ENCODE measurements around the gene ATP1A1. TPM values are rescaled to one million over a fixed set of nuclear protein-coding genes. Genes with fewer than 3 reads are reported as not detected.

The ATP1A1 gene
- total RNA-seq, 1 experiment from 2014 or later = 181 TPM

GRCh38 chr1:116324411-116324810 lies 48.6 kb upstream of the ATP1A1 start:
- no peak overlapping the region for H2AFZ ChIP-seq (ENCODE audit: low read length)
- no peaks in the 10 kb centered on the region for H3K9me3 ChIP-seq (ENCODE audit: low read length)
- H3K36me3 ChIP-seq (ENCODE audit: low read depth, low read length) = no peaks in the 10 kb centered on the region
- no peaks in the 10 kb centered on the region for H3F3A ChIP-seq (ENCODE audit: low read length, unreplicated experiment)
- ChIA-PET POLR2A (ENCODE audit: unreplicated experiment) (no interaction called here), CTCF (no interaction called here)
- peaks cover 5% of the 10 kb centered on the region for H3K4me1 ChIP-seq (ENCODE audit: insufficient read depth, low read length)
- H3K9ac ChIP-seq (ENCODE audit: low read length) = no peak overlapping the region
- intact Hi-C loops (cut with micrococcal nuclease) = no loop called here
- H3K27me3 ChIP-seq (ENCODE audit: low read length) = no peaks in the 10 kb centered on the region
- H3K4me2 ChIP-seq (ENCODE audit: low read length) = no peak overlapping the region
- ATAC-seq (no peak), DNase-seq (no peak)
- no TSS peak for BruUV-seq (replicated peaks)
- no peaks in the 10 kb centered on the region for H4K20me1 ChIP-seq (ENCODE audit: low read length)
- no peaks in the 10 kb centered on the region for H3K79me2 ChIP-seq (ENCODE audit: low read length)
- no peak for TF ChIP-seq CTCF (conservative IDR thresholded peaks at IDR 0.05; ENCODE audit: low read depth, low read length)
- H3K27ac ChIP-seq (ENCODE audit: low read length) = no peak overlapping the region
- H3K4me3 ChIP-seq (ENCODE audit: low read length) = no peak overlapping the region
- H3K9me2 ChIP-seq (replicated peaks; ENCODE audit: low read length) = no peaks in the 10 kb centered on the region; the same call in 1 of the 2 replicates

- Histone ChIP-seq H3K9ac (ENCODE audit: low read length) (no peak overlapping the region), H2AFZ (ENCODE audit: low read length) (no peak overlapping the region), H3F3A (ENCODE audit: low read length, unreplicated experiment) (no peaks in the 10 kb centered on the region), H3K36me3 (ENCODE audit: low read depth, low read length) (no peaks in the 10 kb centered on the region), H3K27me3 (ENCODE audit: low read length) (no peaks in the 10 kb centered on the region), H3K9me2 (replicated peaks; ENCODE audit: low read length) (no peaks in the 10 kb centered on the region; the same call in 1 of the 2 replicates), H3K4me3 (ENCODE audit: low read length) (no peak overlapping the region), H4K20me1 (ENCODE audit: low read length) (no peaks in the 10 kb centered on the region), H3K4me1 (ENCODE audit: insufficient read depth, low read length) (peaks cover 12% of the 10 kb centered on the region), H3K9me3 (ENCODE audit: low read length) (no peaks in the 10 kb centered on the region), H3K27ac (ENCODE audit: low read length) (no peak overlapping the region), H3K79me2 (ENCODE audit: low read length) (no peaks in the 10 kb centered on the region), H3K4me2 (ENCODE audit: low read length) (no peak overlapping the region)
- DNase-seq = no peak
- BruUV-seq (replicated peaks) = no TSS peak
- TF ChIP-seq EZH2 (IDR thresholded peaks at IDR 0.05; ENCODE audit: low read length, unreplicated experiment) (no peak), EZH2phosphoT487 (IDR thresholded peaks at IDR 0.05; ENCODE audit: borderline replicate concordance, low read length) (no peak), CTCF (conservative IDR thresholded peaks at IDR 0.05; ENCODE audit: low read depth, low read length) (no peak)
- ChIA-PET CTCF (interaction anchor here (0.7 kb wide), 1 partner anchor 1064 kb away, joined by 4 read pairs; no protein-coding TSS in a partner anchor), POLR2A (ENCODE audit: unreplicated experiment) (no interaction called here)
- ATAC-seq = no peak
- intact Hi-C loops (cut with micrococcal nuclease) = no loop called here
Observed at GRCh38 chr1:116325104-116325503, 47.9 kb upstream of the ATP1A1 start.

- Histone ChIP-seq H4K20me1 (ENCODE audit: low read length) (no peaks in the 10 kb centered on the region), H3F3A (ENCODE audit: low read length, unreplicated experiment) (no peaks in the 10 kb centered on the region), H3K4me3 (ENCODE audit: low read length) (no peak overlapping the region), H3K4me2 (ENCODE audit: low read length) (no peak overlapping the region), H3K27me3 (ENCODE audit: low read length) (no peaks in the 10 kb centered on the region), H3K4me1 (ENCODE audit: insufficient read depth, low read length) (peaks cover 20% of the 10 kb centered on the region), H3K27ac (ENCODE audit: low read length) (no peak overlapping the region), H3K9me3 (ENCODE audit: low read length) (no peaks in the 10 kb centered on the region), H3K79me2 (ENCODE audit: low read length) (no peaks in the 10 kb centered on the region), H2AFZ (ENCODE audit: low read length) (no peak overlapping the region), H3K36me3 (ENCODE audit: low read depth, low read length) (no peaks in the 10 kb centered on the region), H3K9me2 (replicated peaks; ENCODE audit: low read length) (no peaks in the 10 kb centered on the region; the same call in 1 of the 2 replicates), H3K9ac (ENCODE audit: low read length) (no peak overlapping the region)
- no peak for ATAC-seq
- ChIA-PET CTCF (no interaction called here), POLR2A (ENCODE audit: unreplicated experiment) (no interaction called here)
- TF ChIP-seq EZH2 (IDR thresholded peaks at IDR 0.05; ENCODE audit: low read length, unreplicated experiment) (no peak), CTCF (conservative IDR thresholded peaks at IDR 0.05; ENCODE audit: low read depth, low read length) (no peak), EZH2phosphoT487 (IDR thresholded peaks at IDR 0.05; ENCODE audit: borderline replicate concordance, low read length) (no peak)
- intact Hi-C loops (cut with micrococcal nuclease) = no loop called here
- BruUV-seq (replicated peaks) = no TSS peak
- DNase-seq = no peak
Observed at GRCh38 chr1:116325922-116326321, 47.1 kb upstream of the ATP1A1 start.

Data from PC-3 (cell line).